GM18873 (cell line): ENCODE measurements around the gene ERI3.

ENCODE experiments used
- ATAC-seq: cut with Tn5 transposase; IDR thresholded peaks from one replicate; pipeline ENCODE4 v1.9.1; 2021; ENCODE audit warnings: mild to moderate bottlenecking, moderate library complexity, moderate number of reproducible peaks; ENCODE audit not compliant: unreplicated experiment, low FRiP score

Gene ERI3

GRCh38 chr1:44351289-44351688 lies 3.8 kb downstream of the ERI3 start:
- no peak for ATAC-seq

DNA sequence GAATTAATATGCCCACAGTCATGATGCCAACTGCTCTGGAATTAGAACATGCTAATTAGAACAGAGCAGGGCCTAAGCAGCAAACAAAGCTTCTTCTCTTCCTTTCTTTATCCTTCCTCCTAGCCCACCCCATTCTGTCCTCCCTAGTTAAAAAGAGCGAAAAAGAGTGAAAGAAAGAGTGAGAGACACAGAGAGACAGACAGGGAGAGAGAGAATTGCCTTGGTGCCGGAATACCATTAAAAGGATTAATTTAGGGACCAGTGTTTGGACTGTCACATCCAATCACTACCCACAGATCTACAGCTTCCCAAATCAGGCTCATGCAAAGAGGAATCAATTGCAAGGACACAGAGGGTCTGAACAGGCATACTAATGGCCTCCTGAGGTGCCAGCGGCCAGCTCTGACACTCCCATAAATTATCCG lies 7.0 kb downstream of the ERI3 start:
- ATAC-seq, result no peak

GRCh38 chr1:44347280-44347679 lies 7.8 kb downstream of the ERI3 start:
- ATAC-seq, result no peak

GRCh38 chr1:44346878-44347277 lies 8.2 kb downstream of the ERI3 start:
- no peak for ATAC-seq

DNA sequence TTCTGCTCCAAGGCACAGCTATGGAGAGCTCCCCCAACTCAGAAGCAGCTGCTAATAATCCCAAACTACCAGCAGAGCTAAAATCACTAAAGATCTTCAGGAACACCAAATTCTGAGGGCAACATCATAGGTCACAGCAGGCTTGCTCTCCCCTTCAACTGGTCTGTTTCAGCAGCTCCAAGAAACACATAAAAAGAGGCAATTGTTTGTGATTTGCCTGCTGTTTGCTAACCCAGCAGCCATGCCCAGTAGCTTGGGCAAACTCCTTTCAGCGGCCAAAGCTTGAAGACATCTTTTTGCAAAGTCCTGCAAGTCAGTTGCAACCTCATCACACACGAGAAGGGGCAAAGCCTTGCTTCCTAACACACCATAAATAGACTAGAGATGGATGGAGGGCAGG lies 8.9 kb downstream of the ERI3 start:
- no peak for ATAC-seq

DNA sequence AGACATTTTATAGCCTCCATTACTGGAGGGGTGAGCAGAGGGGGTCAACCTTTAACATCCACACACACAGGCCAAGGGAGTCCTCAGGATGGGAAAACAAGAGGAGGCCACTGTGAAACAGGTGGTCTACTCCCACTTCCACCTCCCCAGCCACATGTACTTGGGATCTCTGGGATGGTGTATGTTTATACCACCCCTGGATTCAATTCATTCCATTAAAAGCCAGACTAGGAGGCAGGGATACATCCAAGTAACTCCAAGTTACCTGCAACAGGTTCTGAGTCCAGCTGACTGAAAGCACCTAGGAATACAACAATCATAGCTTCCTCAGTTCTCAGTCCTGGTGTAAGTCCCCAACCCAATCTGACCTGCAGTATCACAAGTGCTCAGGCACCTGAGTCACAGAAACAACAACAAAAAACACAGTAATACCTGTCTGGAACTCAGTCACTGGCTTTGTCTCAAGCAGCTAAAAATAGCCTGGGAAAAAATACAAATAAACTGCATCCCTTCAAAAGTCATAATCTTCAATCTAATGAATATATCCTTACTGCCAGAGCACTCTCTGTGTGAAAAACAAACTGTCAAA lies 9.8 kb downstream of the ERI3 start:
- ATAC-seq, result no peak

DNA sequence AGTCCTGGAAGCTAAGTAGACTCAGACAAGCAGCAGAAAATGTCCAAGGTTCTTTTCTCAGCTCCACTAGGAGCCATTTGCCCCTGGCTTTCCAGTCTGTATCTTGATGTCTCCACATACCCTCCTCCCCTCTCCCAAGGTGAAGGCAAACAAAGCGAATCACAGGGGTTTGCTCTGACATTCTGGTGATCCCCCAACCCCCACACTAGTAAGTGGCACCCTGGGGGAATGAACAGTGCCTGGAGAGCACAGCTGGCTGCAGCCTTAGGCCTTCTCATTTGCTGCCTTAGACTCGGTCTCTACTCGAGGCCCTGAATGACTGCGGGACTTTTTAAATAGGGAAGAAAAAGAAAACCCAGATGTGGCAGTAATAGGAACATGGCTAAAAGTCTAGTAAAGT lies 15.3 kb downstream of the ERI3 start:
- ATAC-seq, result no peak

DNA sequence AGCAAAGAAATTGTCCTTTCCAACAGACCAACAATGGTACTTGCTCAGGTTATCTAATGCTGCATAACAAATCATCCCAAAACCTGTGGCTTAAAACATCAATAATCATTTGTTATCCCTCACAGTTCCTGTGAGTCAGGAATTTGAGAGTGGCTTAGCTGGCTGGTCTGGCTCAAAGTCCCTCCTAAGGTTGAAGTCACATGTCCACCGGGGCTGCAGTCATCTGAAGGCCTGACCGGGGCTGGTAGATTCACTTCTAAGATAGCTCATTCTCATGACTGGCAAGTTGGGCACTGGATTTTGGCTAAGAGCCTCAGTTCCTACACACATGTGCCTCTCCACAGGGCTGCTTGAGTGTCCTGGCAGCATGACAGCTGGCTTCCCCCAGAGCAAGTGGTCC lies 16.9 kb downstream of the ERI3 start:
- no peak for ATAC-seq

GRCh38 chr1:44336668-44337067 lies 18.4 kb downstream of the ERI3 start:
- no peak for ATAC-seq

GRCh38 chr1:44334968-44335367 lies 20.1 kb downstream of the ERI3 start:
- no peak for ATAC-seq

DNA sequence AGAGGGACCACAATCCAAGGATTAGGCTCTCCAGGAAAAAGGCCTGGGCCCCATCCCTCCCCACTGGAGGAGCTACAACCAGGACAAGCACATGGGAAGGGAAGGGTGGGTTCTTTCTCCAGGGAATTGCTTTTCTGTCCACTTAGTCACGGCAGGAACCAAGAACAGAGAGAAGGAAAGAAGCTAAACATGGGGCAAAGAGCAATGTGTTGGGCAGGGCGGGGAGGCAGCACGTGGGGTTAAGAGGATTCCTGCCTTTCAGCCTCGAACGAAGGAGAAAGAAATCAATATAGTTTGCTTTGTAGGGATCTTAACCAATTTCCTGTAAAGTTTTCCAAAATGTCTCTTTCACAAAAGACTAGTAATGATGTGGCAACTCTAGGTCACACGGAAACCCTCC lies 21.7 kb downstream of the ERI3 start:
- no peak for ATAC-seq

DNA sequence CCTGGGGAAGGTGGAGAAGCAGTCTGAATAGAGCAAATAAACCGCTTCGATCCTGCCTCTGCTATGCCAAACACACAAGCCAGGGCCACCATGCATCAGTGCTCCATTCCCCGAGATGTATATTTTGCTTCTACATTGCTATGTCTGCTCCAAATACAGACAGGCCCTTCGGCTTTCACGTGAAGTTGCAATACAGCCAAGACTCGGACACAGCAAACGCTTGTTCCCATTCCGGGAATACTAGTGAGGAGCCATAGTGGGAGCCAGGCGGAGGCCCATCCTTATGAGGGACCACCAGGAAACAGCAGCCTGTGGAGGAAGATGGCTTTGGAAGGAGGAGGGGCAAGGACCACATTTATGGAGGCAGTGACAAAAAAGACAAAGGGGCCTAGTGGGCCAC lies 22.6 kb downstream of the ERI3 start:
- no peak for ATAC-seq

DNA sequence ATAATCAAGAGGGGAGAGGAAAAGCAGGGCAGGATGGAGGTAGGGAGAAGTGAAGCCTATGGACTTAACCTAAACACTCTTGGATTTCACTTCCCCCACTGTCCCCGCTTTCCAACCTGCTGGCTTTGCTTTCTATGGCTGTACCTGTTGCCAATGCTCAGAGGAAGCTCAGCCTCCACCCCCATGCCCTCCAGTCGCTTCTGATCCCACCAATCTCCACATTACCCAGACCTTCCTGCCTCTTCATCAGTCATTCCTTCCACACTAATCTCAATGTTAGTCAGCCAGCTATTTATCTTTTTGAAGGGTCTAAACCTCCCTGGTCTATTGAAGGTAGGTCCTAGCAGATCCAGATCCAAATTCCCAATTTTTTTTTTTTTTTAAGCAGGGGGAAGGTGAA lies 24.1 kb downstream of the ERI3 start:
- no peak for ATAC-seq

- no peak for ATAC-seq
These were observed 26.2 kb downstream of the ERI3 start for GRCh38 chr1:44328671-44329416.

DNA sequence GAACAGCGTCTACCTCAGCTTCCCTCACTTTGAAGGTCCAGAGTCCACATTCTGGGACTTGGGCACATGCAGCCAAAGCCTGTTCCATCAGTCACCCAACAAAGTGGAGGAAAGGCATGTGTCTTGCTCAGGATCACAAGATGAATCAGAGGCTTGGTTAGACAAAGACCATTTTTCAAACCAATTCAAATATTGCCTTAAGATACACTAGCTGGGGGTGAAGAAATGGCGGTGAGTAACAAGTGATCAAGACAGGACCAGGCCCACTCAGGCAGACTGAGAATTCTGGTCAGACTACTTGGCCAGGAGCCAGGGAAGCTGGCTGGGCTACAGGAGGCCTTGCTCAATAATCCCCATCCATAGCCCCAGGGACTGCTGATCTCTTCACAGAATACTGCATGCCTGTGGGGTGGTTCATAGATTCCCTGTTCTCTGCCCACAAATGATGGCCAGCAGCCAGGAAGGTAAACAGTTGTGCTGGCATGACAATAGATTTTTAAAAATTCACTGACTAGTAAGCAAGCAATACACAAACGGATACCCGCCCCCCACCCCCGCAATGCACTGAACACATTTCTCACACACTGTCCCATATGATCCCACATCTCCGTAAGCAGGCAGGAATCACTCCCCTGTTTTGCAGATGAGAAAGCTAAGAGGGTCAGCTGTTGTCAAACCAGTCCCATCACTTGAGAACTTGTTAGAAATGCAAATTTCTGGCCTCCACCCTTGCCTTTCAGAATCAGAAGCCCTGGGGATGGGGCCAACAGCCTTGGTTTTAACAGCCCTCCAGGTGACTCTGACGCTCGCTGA lies 27.2 kb downstream of the ERI3 start:
- ATAC-seq, result no peak

- no peak for ATAC-seq
These were observed 28.1 kb downstream of the ERI3 start for GRCh38 chr1:44326821-44327465.

DNA sequence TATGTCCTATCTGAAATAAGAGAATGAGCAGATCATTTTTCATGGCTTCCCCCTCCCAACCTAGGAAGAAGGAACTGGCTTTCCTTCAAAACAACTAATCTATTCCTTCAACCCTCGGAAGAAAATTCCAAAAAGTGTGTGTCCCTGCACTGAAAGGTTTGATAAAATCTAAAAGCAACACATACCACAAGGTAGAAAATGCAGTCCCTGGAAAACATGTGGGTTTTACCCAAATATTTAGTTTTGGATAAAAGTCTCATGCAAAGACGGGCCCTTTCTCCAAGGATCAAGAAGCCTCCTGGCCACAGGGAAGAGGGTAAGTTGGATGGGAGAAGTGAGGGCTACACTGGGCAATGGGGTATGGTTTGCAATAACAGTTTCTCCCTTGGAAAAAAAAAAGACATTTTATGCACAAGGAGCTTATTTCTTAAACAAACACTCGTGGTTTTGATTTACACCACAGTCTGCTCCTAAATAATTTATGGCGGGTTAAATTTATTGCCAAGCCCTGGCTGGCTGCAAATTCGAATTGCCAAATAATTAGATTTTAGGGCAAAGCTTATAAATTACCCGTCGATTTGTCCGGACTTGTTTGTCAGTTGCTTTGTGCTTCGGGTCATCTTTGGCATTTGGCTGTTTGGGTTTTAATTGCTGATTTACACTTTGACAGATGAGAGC lies 28.9 kb downstream of the ERI3 start:
- no peak for ATAC-seq

DNA sequence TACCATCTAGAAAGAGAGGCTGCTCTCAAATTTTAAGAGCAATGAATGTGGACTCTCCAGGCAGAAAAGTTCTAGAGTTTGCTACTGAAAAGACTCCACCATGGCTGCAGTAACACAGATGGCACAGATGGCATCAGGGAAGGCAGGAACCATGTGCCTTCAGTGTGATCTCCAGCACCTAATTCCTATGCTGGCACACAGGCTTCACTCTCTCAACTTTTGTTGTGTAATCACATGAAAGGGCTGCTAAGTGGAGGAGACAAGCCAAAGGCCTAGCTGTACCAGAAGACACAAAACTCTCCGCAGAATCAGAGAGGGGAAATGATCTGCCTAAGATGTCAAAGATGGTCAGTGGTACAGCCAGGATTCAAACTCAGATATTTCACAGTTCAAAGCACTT lies 31.1 kb downstream of the ERI3 start:
- no peak for ATAC-seq

DNA sequence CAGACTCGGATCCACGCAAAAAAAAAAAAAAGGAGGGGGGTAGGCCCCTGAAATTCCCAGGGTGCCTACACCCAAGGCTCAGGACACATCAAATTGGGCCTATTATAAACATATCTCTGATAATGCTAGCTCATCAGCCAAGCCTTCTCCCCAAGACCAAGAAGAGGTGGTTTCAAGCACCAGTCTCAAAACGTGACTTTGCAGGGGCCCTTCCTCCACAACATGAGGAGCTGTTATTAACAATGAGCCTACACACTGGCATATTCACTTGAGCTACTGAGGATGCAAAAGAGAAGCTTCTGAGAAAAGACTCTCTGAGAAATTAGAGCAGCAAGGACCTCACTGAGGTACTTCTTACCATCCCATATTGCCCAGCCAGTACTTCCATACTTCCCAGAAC lies 32.7 kb downstream of the ERI3 start:
- ATAC-seq, result no peak

DNA sequence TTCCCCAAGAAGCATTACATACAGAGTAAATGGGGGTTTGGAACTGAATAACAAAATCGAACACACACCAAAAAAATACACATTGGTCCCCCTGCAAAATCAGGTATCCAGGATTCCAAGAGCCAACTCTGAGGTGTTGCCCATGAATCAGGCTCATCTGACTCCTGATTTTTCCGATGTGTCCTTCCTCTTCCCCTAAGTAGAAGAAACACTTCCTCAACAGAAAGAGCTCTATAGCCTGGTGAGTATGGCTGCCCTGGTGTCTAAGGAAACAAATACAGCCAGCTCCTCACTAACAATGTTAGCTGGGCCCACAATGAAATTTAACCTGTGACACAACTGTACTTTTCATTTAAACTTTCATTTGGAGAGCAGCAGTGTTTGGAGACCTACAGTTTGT lies 33.6 kb downstream of the ERI3 start:
- ATAC-seq, result no peak
